GM12892 (cell line): ENCODE measurements around the gene ZNF334.

ENCODE experiments used
- DNase-seq: peaks from one replicate; pipeline ENCODE4 v3.0.0; 2011; ENCODE audit not compliant: insufficient read length
- FAIRE-seq: peaks from 2 replicates; lab custom pipeline; 2011; peaks lifted over from hg19 to GRCh38; lab: Jason Lieb, UNC
- POLR2A ChIP-seq: IDR thresholded peaks from 2 replicates; pipeline ENCODE4 v1.6.1; 2011; ENCODE audit warnings: low read depth, low read length, control low read depth
- POLR2AphosphoS5 ChIP-seq: IDR thresholded peaks from 2 replicates; pipeline ENCODE4 v1.6.1; 2011; ENCODE audit warnings: low read depth, low read length, control low read depth
- TAF1 ChIP-seq: IDR thresholded peaks from 2 replicates; pipeline ENCODE4 v1.6.1; 2011; ENCODE audit warnings: low read depth, mild to moderate bottlenecking, control low read depth, low read length, borderline replicate concordance

Gene ZNF334

DNA sequence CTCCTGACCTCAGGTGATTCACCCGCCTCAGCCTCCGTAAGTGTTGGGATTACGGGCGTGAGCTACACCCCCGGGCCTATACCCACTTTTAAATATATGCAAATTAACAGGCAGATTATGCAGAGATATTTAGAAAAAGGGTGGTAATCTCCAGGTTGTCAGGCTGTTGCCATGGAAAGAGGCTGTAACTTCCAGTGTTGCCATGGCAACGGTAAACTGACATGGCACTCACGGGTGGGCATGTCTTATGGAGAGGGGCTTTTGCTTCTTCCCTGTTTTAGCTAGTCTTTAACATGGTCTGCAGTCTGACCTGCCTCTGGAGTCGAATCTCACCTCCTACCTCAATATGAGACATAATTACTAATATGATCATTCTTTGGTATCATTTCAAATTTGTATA, 44.9 kb downstream of the ZNF334 start:
- TF ChIP-seq POLR2AphosphoS5 (no peak), POLR2A (no peak), TAF1 (no peak)
- no peak for FAIRE-seq

GRCh38 chr20:46464451-46464850, 48.9 kb downstream of the ZNF334 start:
- DNase-seq (no peak), FAIRE-seq (no peak)
- no peak for TF ChIP-seq POLR2A
- TF ChIP-seq POLR2AphosphoS5, result no peak
- TF ChIP-seq TAF1, result no peak

More for the DNA sequence above, 44.9 kb downstream of the ZNF334 start:
- DNase-seq, result no peak

GRCh38 chr20:46463852-46464251, 49.5 kb downstream of the ZNF334 start:
- FAIRE-seq, result no peak
- TF ChIP-seq POLR2AphosphoS5, result no peak
- no peak for TF ChIP-seq POLR2A
- TF ChIP-seq TAF1, result no peak
- DNase-seq, result no peak

DNA sequence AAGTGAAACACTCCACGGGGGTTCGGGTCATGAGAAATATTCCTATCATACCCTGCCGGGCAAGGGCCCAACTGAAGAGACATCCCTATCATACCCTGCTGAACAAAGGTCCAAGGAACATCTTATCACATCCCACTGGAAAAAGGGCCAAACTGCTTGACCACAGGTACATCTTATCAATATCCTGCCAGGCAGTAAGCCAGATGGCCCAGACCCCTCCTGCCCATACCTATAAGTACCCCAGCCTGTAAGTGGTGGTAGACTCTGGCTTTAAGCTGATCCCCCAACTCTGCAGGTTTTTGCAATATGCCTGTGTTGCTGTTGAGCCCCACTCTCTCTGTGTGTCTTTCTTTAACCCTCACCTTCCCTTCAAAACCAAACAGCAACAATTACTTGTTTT, 51.6 kb downstream of the ZNF334 start:
- no peak for FAIRE-seq
- TF ChIP-seq TAF1, result no peak
- TF ChIP-seq POLR2A, result no peak
- no peak for TF ChIP-seq POLR2AphosphoS5
- DNase-seq, result no peak

GRCh38 chr20:46458866-46459750, 54.3 kb downstream of the ZNF334 start:
- no peak for DNase-seq
- TF ChIP-seq POLR2AphosphoS5 (no peak), TAF1 (no peak), POLR2A (no peak)
- no peak for FAIRE-seq

DNA sequence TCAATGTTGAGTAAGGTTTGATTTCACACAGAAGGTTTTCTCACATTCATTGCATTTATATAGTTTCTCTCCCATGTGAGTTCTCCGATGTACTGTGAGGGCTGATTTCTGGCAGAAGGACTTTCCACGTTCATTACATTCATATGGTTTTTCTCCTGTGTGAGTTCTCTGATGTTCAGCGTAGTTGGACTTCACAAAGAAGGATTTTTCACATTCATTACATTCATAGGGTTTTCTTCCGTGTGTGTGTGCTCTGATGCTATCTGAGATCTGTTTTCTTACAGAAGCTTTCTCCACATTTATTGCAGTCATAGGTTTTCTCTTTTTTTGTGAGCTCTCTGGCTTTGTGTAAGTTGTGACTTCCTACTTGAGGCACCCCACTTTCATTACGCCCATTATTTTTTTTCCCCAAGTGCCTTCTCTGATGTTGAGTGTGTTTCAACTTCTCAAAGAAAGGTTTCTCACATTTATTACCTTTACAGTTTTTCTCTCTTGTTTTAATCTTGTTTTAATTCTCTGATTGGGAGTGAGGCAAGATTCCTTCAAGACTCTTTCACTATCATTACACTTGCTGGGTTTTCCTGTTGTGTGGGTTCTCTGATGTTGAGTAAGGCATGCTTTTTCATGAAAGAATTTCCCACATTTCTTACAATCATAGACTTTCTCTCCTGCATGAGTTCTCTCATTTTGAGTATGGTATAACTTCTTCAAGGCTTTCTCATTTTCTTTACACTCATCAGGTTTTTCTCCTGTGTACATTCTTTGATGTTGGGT, 56.9 kb downstream of the ZNF334 start:
- no peak for DNase-seq
- TF ChIP-seq POLR2AphosphoS5 (no peak), POLR2A (no peak), TAF1 (no peak)
- no peak for FAIRE-seq

DNA sequence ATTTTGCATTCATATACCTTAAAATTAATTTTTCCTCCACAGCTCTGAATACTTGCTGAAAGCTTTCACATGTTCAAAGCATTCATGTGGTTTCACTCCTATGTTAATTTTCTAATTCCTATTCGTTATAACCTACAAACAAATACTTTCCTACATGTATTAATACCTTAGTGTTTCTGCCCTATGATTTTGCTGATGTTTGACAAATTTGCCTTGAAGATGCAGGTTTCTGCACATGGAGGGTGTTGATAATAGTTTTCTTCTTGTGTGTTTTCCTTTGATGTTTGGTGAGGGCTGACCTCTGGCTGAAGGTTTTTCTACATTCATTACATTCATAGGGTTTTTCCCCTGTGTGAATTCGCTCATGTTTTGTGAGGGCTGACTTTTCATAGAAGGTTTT, 57.6 kb downstream of the ZNF334 start:
- no peak for TF ChIP-seq TAF1
- TF ChIP-seq POLR2A, result no peak
- no peak for TF ChIP-seq POLR2AphosphoS5
- DNase-seq (no peak), FAIRE-seq (no peak)
